GM12864 (cell line): ENCODE data around the gene P2RY1.

Source experiments
- DNase-seq: peaks from one replicate; pipeline ENCODE4 v3.0.0-alpha.2; 2011; ENCODE audit warnings: low read depth
- H3K4me3 ChIP-seq: 2 replicates; pipeline ENCODE4 v1.5.1; 2011; ENCODE audit warnings: mild to moderate bottlenecking, low read depth, low read length, control low read depth
- TF ChIP-seq, protein P1 (sequence below): IDR thresholded peaks from 2 replicates; pipeline ENCODE4 v1.5.1; 2011; ENCODE audit warnings: low read depth, mild to moderate bottlenecking, moderate library complexity, low read length, control low read depth, inconsistent platforms; ENCODE audit errors: missing control alignments

P2RY1 gene

DNA sequence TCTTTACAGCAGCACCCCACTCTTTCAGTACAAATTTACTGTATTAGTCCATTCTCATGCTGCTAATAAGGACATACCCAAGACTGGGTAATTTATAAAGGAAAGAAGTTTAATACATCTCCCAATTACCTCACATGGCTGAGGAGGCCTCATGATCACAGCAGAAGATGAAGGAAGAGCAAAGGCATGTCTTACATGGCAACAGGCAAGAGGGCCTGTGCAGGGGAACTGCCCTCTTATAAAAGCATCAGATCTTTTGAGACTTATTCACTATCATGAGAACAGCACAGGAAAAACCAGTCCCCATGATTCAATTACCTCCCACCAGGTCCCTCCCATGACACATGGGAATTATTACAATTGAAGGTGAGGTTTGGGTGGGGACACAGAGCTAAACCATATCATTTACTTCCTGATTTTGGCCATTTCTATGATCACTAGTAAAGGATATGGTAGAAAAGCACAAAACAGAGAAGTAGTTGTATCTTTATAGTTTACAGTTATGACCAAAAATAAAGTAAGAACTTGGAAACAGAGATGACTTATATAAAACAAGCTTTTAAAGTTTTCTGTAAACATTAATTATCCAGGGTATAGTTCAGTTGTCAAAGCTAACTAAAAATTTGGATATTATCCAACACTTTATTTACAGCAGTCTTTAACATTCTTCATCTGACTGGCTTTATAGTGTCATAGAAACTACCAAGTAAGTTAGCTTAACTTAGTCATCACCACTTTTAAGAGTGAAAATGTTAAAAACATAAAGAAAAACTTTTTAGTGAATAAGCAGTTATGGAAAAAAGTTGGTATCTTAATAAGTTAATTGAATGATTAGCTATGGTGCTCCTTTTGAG lies 40.2 kb downstream of the P2RY1 start:
- no peak for DNase-seq
- H3K4me3 ChIP-seq: no peak overlapping the region
- TF ChIP-seq, protein P1, sequence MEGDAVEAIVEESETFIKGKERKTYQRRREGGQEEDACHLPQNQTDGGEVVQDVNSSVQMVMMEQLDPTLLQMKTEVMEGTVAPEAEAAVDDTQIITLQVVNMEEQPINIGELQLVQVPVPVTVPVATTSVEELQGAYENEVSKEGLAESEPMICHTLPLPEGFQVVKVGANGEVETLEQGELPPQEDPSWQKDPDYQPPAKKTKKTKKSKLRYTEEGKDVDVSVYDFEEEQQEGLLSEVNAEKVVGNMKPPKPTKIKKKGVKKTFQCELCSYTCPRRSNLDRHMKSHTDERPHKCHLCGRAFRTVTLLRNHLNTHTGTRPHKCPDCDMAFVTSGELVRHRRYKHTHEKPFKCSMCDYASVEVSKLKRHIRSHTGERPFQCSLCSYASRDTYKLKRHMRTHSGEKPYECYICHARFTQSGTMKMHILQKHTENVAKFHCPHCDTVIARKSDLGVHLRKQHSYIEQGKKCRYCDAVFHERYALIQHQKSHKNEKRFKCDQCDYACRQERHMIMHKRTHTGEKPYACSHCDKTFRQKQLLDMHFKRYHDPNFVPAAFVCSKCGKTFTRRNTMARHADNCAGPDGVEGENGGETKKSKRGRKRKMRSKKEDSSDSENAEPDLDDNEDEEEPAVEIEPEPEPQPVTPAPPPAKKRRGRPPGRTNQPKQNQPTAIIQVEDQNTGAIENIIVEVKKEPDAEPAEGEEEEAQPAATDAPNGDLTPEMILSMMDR: no peak

GRCh38 chr3:152879130-152879789 lies 44.3 kb downstream of the P2RY1 start:
- TF ChIP-seq, protein P1: no peak
- H3K4me3 ChIP-seq: no peak overlapping the region
- DNase-seq: peak; percentile 3

DNA sequence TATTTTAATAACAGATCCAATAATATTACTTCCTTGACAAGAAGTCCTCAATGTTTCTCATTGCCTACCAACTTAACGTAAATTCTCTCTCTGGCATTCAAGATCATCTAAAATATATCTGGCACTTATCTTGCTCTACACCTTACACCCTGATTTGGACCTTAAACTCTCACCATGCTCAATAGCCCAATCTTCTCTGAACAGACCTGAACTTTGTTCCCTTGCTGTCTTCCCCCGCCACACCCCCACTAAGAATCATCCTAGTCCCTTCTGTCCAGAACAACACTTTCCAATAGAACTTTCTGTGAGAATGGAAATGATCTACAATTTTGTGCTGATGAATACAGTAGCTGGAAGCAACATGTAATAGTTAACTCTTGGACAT lies 44.9 kb downstream of the P2RY1 start:
- DNase-seq: no peak
- TF ChIP-seq, protein P1: no peak
- no peak overlapping the region for H3K4me3 ChIP-seq

GRCh38 chr3:152885076-152885475 lies 50.1 kb downstream of the P2RY1 start:
- DNase-seq: no peak
- TF ChIP-seq, protein P1: no peak
- no peak overlapping the region for H3K4me3 ChIP-seq
